ENCODE results near the gene KCNH2.

KCNH2 gene

DNA sequence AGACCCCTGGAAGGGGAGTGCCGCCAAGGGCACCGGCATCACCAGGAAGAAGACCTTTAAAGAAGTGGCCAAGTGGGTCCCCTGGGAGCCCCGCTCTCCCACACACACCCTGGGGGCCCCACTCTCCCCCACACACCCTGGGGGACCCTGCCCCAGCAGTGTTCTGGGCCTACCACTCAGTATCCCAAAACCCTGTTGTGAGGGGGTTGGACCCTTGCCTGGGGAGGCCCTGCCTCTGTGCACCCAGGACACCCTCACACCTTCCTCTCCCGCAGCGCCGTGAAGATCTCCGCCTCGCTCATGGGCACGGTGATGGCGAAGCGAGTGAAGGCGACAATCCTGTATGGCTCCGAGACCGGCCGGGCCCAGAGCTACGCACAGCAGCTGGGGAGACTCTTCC lies 23.4 kb upstream of the KCNH2 start:
- no peak overlapping the region for H3K4me3 ChIP-seq (ENCODE audit: low read depth, low read length)
- no peak for DNase-seq (ENCODE audit: low read depth)
- TF ChIP-seq POLR2A (IDR thresholded peaks at IDR 0.05; ENCODE audit: extremely low read depth, insufficient read length) (no peak), MYC (IDR thresholded peaks at IDR 0.05; ENCODE audit: low read depth, low read length) (no peak)
- TF ChIP-seq, protein P1, sequence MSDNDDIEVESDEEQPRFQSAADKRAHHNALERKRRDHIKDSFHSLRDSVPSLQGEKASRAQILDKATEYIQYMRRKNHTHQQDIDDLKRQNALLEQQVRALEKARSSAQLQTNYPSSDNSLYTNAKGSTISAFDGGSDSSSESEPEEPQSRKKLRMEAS (IDR thresholded peaks at IDR 0.05; ENCODE audit: low read depth, low read length): no peak
- TF ChIP-seq, protein P2, sequence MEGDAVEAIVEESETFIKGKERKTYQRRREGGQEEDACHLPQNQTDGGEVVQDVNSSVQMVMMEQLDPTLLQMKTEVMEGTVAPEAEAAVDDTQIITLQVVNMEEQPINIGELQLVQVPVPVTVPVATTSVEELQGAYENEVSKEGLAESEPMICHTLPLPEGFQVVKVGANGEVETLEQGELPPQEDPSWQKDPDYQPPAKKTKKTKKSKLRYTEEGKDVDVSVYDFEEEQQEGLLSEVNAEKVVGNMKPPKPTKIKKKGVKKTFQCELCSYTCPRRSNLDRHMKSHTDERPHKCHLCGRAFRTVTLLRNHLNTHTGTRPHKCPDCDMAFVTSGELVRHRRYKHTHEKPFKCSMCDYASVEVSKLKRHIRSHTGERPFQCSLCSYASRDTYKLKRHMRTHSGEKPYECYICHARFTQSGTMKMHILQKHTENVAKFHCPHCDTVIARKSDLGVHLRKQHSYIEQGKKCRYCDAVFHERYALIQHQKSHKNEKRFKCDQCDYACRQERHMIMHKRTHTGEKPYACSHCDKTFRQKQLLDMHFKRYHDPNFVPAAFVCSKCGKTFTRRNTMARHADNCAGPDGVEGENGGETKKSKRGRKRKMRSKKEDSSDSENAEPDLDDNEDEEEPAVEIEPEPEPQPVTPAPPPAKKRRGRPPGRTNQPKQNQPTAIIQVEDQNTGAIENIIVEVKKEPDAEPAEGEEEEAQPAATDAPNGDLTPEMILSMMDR (IDR thresholded peaks at IDR 0.05; ENCODE audit: low read depth, low read length): no peak

DNA sequence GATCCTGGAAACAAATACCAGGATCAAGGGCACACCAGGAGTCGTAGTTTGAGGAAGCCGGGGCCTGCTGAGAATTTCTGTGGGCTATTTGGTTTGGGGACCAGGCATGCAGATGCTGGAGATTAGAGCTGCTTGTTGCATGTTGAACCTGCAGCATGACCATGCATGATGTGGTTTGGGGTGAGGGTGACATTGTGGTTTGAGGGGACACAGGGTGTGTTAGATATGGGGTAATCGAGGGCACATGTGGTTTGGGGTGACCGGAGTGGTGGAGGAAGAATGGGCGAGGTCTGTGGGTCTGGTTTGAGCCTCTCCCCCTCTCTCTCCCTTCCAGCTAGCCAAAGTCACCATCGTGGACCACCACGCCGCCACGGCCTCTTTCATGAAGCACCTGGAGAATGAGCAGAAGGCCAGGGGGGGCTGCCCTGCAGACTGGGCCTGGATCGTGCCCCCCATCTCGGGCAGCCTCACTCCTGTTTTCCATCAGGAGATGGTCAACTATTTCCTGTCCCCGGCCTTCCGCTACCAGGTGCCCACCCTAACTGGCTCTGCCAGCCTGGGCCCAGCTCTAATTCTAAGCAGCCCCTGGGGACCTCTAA lies 22.9 kb upstream of the KCNH2 start:
- H3K4me3 ChIP-seq (ENCODE audit: low read depth, low read length): no peak overlapping the region
- TF ChIP-seq, protein P2 (IDR thresholded peaks at IDR 0.05; ENCODE audit: low read depth, low read length): no peak
- TF ChIP-seq MYC (IDR thresholded peaks at IDR 0.05; ENCODE audit: low read depth, low read length) (no peak), POLR2A (IDR thresholded peaks at IDR 0.05; ENCODE audit: extremely low read depth, insufficient read length) (no peak)
- TF ChIP-seq, protein P1 (IDR thresholded peaks at IDR 0.05; ENCODE audit: low read depth, low read length): no peak
- DNase-seq (ENCODE audit: low read depth): peak; percentile 68

DNA sequence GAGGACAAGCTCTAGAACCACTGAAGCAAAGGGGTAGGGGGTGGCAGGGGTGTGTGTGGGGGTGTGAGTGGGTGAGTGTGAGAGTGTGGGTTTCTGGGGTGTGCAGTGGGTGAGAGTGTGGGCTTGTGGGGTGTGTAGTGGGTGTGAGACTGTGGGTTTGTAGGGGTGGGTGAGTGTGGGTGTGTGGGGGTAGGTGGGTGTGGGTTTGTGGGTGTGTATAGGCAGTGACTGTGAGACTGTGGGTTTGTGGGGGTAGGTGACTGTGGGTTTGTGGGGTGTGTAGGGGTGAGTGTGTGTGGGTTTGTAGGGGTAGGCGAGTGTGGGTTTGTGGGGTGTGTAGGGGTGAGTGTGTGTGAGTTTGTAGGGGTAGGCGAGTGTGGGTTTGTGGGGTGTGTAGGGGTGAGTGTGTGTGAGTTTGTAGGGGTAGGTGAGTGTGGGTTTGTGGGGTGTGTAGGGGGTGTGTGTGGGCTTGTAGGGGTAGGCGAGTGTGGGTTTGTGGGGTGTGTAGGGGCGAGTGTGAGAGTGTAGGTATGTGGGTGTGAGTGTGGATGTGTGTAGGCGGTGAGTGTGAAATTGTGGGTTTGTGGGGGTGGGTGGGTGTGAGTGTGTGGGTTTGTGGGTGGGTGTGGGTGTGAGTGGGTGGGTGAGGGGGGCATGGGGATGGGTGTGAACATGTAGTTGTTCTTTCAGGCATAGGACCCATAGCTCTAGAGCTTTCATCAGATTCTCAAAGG lies 21.5 kb upstream of the KCNH2 start:
- H3K4me3 ChIP-seq (ENCODE audit: low read depth, low read length): no peak overlapping the region
- TF ChIP-seq, protein P1 (IDR thresholded peaks at IDR 0.05; ENCODE audit: low read depth, low read length): no peak
- TF ChIP-seq POLR2A (IDR thresholded peaks at IDR 0.05; ENCODE audit: extremely low read depth, insufficient read length) (no peak), MYC (IDR thresholded peaks at IDR 0.05; ENCODE audit: low read depth, low read length) (no peak)
- TF ChIP-seq, protein P2 (IDR thresholded peaks at IDR 0.05; ENCODE audit: low read depth, low read length): no peak
- DNase-seq (ENCODE audit: low read depth): no peak

DNA sequence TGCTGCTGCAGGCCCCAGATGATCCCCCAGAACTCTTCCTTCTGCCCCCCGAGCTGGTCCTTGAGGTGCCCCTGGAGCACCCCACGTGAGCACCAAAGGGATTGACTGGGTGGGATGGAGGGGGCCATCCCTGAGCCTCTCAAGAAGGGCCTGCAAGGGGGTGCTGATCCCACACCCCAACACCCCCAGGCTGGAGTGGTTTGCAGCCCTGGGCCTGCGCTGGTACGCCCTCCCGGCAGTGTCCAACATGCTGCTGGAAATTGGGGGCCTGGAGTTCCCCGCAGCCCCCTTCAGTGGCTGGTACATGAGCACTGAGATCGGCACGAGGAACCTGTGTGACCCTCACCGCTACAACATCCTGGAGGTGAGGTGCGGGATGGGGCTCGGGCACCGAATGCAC lies 20.9 kb upstream of the KCNH2 start:
- TF ChIP-seq POLR2A (IDR thresholded peaks at IDR 0.05; ENCODE audit: extremely low read depth, insufficient read length): no peak
- TF ChIP-seq MYC (IDR thresholded peaks at IDR 0.05; ENCODE audit: low read depth, low read length): no peak
- TF ChIP-seq, protein P2 (IDR thresholded peaks at IDR 0.05; ENCODE audit: low read depth, low read length): no peak
- TF ChIP-seq, protein P1 (IDR thresholded peaks at IDR 0.05; ENCODE audit: low read depth, low read length): no peak
- no peak overlapping the region for H3K4me3 ChIP-seq (ENCODE audit: low read depth, low read length)
- no peak for DNase-seq (ENCODE audit: low read depth)

DNA sequence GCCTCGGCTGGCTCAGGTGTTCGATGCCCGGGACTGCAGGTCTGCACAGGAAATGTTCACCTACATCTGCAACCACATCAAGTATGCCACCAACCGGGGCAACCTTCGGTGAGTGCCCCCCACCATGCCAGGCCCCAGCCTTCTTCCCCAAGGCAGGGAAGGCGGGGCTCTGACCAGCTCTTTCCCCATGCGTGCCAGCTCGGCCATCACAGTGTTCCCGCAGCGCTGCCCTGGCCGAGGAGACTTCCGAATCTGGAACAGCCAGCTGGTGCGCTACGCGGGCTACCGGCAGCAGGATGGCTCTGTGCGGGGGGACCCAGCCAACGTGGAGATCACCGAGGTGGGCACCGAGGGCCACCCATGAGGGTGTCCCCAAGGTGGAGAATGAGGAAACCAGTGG lies 20.2 kb upstream of the KCNH2 start:
- no peak for DNase-seq (ENCODE audit: low read depth)
- TF ChIP-seq, protein P2 (IDR thresholded peaks at IDR 0.05; ENCODE audit: low read depth, low read length): no peak
- TF ChIP-seq MYC (IDR thresholded peaks at IDR 0.05; ENCODE audit: low read depth, low read length): no peak
- TF ChIP-seq, protein P1 (IDR thresholded peaks at IDR 0.05; ENCODE audit: low read depth, low read length): no peak
- no peak for TF ChIP-seq POLR2A (IDR thresholded peaks at IDR 0.05; ENCODE audit: extremely low read depth, insufficient read length)
- H3K4me3 ChIP-seq (ENCODE audit: low read depth, low read length): no peak overlapping the region
